IPS DF 19.7 (cell line): ENCODE measurements around the gene EMP2.
"Not testable (repeated sequence)": the region's sequence is repeated elsewhere in the genome, so short reads cannot be mapped to it uniquely, and the experiment has no call there.

Source experiments
- DNase-seq: peaks from one replicate; pipeline ENCODE4 v3.0.0-alpha.2; 2013; ENCODE audit warnings: low read depth, low spot score

The EMP2 gene

DNA sequence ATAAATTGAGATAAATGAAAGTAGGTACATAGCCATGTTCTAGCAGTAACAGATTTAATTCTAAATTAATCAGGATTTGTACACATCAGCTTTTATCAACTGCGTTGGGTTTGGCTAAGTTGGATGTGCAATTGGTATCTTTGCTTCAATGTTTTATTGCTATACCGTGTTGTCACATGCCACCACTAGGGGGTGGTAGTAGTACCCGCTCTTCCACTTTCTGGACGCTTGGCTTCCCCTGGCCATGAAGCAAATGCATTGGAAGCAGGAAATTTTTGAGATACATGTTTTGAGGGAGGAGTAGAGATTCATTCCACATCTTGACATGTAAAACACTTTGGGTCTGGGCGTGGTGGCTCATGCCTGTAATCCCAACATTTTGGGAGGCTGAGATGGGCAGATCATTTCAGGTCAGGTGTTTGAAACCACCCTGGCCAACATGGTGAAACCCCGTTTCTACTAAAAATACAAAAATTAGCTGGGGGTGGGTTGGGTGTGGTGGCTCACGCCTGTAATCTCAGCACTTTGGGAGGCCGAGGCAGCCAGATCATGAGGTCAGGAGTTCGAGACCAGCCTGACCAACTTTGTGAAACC lies 58.6 kb downstream of the EMP2 start:
- no peak for DNase-seq

DNA sequence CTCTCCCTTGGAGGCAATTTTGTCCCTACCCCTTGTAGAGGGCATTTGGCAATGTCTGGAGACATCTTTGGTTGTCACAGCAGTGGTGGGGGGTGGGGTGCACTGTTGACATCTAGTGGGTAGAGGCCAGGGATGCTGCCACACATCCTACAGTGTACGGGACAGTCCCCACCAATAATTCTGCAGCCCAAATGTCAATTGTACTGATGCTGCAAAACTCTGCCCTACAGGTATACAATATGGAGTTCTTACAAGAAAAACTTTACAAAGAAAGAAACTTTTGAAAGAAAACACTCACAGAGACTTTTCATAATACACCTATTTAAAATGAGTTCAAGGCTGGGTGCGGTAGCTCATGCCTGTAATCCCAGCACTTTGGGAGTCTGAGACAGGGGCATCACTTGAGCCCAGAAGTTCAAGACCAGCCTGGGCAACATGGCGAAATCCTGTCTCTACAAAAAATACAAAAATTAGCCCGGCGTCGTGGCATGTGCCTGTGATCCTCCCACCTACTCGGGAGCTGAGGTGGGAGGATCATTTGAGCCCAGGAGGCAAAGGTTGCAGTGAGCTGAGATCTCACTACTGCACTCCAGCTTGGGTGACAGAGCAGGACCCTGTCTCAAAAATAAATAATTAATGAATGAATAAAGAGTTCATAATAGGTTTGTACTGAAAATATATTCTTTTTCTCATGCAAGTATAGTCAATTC lies 59.4 kb downstream of the EMP2 start:
- DNase-seq: no peak

DNA sequence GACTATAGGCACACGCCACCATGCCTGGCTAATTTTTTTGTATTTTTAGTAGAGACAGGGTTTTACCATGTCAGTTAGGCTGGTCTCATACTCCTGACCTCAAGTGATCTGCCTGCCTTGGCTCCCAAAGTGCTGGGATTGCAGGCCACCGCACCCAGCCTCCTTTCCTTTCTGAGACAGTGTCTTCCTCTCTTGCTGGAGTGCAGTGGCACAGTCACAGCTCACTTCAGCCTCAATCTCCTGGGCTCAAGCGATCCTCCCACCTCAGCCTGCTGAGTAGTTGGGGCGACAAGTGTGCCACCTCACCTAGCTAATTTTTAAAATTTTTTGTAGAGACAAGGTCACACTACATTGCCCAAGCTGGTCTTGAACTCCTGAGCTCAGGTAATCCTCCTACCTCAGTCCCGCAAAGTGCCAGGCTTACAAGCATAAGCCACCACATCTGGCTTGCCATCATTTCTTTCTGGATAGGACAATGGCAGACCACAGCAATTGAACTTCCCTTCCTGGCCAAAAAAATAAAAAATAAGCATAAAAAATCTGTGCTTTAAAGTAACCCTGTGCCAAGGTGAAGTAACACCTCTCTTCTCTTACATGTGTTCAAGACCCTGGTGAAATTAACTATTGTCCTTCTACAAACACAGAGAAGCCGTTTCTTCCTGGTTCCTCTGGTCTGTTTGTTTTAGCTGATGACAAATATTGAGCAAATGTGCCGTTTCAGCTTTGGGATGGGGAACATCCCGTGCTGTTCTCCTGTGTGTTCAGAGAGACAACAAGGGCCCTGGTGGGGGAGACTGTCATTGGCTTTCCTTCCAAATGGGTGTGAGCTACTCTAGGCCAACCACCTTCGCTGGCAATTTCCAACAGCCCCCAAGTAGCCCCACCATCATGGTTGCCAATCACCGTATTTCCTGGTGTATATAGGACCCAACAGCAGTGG lies 60.2 kb downstream of the EMP2 start:
- no peak for DNase-seq

DNA sequence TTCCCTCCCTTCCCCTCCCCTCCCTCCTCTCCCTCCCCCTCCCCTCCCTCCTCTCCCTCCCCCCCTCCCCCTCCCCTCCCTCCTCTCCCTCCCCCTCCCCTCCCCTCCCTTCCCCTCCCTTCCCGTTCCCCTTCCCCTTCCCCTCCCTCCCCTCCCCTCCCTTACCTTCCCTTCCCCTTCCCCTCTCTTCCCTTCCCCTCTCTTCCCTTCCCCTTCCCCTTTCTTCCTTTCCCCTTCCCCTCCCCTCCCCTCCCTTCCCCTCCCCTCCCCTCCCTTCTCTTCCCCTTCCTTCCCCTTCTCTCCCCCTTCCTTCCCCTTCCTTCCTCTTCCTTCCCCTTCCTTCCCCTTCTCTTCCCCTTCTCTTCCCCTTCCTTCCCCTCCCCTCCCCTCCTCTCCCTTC lies 61.1 kb downstream of the EMP2 start:
- no peak for DNase-seq

DNA sequence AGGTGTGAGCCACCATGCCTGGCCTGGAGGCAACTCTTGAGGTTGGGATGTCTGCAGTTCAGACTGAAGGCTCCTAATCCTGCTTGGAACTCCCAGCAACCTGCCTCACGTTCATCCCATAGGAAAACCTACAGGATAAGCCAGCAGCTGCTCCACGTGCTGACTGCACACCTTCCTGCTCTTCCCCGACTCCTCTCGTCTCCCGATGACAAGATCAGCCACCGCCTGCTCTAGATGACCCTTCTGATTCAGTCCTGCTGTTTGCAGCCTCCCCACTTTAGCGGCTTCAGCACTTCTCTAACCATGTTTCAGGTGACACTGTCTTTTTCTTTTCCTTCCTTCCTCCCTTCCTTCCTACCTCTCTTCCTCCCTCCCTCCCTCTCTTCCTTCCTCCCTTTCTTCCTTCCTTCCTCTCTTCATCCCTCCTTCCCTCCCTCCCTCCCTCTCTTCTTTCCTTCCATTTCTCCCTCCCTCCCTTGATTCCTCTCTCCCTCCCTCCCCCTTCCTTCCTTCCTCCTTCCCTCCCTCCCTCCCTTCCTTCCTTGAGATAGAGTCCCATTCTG lies 61.8 kb downstream of the EMP2 start:
- DNase-seq: no peak

DNA sequence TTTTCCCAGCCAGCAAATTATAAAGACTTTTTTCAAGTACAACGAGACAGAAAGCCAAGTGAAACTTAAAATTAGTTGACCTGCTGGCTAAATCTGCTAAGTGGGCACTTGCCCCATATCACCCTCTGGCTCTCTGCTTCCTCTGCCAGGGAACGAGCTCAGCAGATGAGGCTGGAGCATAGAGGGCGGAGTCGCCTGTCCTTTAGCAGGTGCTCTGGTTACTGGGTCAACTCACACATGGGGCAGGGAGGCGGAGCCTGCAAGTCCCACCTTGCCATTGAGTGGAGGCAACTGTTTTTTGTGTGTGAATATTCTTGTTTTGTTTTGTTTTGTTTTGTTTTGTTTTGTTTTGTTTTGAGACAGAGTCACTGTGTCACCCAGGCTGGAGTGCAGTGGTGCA lies 62.5 kb downstream of the EMP2 start:
- DNase-seq: no peak

DNA sequence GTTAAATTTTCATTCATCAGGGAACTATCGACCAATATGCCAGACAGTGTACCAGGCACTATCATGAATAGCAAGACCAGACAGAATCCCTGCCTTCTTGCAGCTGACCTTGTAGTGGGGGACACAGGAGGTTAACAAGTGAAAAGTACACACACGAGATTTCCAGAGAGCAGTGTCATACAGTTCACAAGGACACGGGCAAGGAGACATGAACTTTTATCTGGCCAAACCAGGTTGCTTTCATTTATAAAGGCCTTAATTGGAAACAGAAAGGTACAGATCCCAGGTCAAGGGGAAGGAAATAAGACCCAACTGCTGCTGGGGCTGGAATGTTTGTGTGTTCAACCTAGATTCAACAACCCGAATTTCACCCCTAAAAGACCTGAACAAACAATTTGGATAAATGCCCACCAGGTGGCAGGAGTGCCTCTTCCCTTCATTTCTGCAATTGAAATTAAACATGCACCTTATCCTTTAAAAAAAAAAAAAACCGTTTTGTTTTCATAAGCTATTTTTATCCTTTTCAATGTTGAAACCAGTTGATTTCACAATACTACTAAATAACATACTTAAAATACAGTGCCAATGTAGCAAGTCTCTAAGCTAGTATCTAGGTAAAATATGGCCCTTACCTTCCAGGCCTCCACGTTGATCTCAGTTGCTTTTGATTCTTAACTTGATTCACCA lies 65.9 kb downstream of the EMP2 start:
- DNase-seq: no peak

DNA sequence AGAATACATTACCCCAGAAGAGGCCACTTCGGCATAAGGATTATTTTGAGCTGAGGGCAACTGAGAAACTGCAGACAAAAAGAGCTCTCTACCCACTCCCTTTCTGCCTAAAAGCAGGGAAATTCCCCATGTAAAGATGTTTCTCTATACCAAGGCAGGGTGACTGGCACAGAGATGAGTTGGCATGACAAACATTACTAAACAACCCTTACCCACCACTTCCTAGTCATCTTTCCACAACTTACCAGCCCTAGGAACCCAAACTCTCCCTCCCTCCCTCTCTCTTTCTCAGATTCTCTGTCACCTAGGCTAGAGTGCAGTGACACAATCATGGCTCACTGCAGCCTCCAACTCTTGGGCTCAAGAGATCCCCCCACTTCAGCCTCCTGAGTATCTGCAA lies 68.6 kb downstream of the EMP2 start:
- DNase-seq: no peak

DNA sequence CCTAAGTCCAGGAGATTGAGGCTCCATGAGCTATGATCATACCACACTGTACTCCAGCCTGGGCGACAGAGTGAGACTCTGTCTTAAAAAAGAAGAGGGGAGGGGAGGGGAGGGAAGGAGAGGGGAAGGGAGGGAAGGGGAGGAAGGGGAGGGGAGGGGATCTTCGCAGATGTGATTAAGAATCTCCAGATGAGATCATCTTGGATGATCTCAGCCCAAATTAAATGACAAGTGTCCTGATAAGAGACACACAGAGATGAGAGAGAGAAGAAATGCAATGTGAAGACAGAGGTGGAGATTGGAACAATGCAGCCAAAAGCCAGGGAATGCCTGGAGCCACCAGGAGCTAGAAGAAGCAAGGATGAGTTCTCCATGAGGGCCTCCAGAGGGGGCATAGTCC lies 70.1 kb downstream of the EMP2 start:
- DNase-seq: no peak

DNA sequence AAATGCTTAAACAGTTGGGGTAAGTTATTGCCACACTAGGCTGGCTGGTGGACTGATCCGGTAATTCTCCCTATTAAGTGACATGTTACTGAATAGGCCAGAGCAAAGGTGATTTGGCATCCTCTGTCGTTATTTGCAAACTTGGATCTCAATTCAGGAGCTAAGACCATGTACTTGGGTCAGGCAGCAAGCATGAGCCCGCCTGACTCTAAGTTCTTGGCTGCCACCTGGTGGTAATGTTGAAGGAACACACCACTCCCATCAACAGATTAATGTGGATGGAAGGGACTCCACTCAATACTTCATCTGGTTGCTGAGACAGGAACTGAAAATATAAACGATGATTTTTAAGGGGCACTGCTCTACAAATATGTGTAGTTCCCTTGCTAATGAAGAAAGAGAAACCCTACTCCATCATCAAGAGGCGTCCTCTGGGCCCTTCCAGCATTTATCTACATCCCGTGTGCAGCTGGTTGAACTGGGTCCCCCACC lies 70.8 kb downstream of the EMP2 start:
- peak; percentile 63 for DNase-seq

DNA sequence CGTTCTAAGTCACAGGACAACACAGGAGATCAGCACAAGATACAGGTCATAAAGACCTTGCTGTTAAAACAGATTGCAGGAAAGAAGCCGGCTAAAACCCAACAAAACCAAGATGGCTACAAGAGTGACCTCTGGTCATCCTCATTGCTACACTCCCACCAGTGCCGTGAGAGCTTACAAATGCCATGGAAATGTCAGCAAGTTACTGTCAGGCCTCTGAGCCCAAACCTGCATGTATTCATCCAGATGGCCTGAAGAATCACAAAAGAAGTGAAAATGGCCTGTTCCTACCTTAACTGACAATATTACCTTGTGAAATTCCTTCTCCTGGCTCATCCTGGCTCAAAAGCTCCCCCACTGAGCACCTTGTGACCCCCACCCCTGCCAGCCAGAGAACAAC lies 75.1 kb downstream of the EMP2 start:
- DNase-seq: not testable (repeated sequence)

DNA sequence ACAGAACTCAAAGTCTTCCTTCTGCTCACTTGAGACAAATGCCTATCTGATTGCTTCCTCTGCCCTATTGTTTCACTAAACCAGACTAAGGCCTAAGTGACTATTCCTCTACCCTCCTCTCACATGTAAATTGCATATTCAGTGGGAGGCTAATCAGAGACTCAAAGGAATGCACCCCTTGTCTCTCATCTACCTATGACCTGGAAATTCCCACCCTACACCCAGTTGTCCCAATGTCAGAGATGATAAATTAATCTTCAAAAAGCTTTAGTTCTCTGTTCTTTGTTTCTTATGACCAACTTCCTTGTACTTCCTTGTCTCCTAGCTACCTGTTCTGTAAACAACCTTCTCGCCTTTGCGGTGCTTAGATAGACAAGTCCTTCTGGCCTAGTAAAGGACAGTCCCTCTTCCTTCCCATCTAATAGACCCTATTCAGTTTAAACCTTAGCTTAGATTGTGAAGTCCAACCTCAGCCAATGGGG lies 76.0 kb downstream of the EMP2 start:
- DNase-seq: peak; percentile 68

DNA sequence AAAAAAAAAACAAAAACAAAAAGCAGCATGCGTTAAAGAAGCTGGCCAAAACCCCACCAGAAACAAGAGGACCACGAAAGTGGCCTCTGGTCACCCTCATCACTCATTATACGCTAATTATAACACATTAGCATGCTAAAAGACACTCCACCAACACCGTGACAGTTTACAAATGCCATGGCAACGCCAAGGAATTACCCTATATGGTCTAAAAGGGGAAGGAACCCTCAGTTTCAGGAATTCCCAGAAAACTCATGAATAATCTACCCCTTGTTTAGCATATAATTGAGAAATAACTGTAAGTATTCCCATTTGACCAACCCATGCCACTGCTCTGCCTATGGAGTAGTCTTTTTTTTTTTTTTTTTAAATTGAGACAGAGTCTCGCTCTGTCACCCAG lies 77.6 kb downstream of the EMP2 start:
- no peak for DNase-seq

DNA sequence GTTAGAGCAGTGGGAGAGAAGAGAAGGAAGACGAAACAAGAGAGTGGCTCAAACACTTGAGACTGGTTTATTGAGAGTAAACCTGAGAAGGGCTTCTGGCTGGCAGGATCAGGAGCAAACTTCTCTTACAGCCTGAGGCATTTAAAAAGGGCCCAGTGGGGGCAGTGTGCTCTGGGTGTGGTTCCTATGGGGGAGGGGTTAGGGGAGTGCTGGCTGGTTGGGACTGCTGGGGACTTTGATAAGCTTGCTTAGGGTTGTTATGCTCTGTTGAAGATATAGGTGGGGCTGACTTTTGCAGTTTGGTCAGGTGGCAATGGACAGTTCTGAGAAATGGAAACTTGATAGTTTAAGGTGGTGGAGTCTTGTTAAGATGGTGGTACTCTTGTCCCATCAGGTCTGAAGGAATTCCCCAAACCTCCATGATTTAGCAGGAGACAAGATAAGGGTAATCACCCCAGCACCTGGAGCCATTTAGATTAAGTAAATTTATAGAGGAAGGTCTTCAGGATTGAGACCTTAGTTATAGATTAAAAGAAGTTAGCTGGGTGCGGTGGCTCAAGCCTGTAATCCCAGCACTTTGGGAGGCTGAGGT lies 79.3 kb downstream of the EMP2 start:
- no peak for DNase-seq

DNA sequence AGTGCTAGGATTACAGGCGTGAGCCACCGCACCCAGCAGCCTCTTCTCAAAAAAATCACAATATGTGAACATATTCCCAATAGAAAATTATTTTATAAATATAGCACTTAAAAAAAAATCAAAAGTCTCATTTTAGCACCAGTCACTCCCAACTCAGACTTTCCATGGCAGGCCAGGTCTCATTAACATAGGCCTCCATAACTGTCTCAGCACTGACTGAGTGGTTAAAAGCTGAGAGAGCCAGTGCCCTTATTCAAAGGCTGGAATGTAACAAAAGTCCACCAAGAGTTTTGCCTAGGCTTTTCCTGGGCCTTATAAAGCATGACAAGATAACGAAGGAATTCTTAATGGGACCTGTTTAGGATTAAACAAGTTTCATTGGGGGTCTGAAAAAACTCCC lies 79.8 kb downstream of the EMP2 start:
- no peak for DNase-seq

DNA sequence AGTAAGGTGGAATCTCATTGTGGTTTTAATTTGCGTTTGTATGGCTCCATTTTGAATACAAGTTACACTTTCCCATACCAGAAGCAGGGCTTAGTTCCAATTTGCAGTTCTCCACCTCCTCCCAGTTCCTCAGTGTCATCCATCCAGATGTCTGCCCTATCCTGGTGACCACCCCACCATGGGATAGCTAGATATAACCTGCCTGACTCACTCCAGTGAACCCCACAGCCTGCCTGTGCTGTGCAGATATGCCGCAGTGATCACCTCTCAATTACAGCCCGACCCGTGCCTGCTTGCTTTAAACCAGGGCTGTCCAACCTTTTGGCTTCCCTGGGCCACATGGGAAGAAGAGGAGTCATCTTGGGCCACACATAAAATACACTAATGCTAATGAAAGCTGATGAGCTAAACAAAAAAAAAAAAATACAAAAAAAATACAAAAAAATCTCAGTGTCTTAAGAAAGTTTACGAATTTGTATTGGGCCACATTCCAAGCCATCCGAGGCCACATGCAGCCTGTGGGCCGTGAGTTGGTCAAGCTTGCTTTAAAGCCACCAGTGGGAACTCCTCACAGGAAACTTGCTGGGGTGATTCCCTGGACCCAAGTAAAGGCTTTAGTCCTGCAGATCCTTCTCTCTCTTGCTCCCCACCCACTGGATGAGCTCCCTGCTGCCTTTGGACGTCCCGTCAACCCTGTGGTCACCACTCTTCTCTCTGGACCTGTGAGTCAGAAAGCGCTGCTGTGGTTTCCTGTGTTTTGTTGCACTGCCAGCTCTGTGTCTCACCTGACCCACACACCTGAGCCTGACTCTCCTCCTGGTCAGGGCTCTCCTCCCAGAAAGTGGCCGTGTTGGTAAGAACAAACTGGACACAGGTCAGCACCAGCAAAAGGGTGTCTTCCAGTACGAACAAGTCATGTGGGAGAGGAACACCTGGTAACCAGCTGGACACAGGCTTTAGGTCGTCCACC lies 83.0 kb downstream of the EMP2 start:
- no peak for DNase-seq

DNA sequence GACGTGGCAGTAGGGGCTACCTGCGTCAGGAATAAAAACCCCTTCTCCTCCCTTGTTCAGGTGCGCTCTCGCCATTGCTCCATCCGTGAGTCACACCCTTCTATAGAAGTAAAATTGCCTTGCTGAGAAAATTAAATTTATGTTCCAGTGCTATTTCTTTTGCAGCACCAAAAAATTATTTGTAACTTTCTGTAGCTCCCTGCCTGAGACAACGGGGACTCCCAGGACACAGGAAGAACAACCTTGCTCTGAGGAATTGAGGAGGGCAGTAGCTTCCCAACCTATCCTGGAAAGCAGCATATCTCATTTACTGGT lies 85.4 kb downstream of the EMP2 start:
- no peak for DNase-seq

DNA sequence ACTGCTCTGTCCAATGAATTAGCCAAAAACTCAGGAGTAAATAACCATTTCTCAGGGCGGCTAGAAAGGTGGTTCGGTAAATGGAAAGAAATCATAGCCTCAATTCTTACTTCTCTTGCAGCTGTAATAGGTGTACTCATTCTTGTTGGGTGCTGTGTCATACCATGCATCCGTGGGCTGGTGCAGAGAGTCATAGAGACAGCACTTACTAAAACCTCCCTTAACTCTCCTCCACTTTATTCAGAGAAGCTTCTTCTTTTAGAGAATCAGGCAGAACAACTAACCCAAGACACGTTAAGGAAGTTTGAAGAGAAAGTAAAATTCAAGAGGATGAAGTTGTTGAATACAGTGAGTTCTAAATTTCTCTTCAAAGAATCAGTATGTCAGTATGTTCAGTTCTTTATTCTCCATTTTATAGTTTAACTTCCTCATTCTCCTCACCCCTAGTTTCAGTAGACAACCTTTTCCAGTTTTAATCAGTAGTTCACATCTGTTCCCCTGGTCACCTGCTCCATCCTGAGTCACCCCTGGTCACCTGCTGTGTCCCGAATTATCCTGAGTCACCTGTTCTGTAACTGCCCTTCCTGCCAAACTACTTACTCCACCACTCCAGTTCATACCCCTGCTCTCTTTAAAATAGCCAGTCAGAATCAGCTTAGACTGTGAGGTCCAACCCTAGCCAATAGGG lies 85.9 kb downstream of the EMP2 start:
- DNase-seq: no peak

DNA sequence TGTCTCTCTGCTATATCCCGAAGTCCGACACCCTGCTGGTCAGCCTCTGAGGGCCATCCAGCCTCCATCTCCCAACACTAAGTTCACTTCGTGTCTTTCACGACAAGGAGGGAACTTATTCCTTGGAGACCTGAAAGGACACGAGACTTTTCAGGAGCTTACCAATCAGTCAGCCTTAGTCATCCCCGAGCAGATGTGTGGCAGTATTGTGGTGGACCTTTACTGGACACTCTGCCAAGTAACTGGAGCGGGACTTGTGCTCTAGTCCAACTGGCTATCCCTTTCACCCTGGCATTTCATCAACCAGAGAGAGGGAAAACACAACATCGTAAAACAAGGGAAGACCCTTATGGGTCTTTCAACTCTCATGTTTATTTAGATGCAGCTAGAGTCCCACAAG lies 87.1 kb downstream of the EMP2 start:
- DNase-seq: no peak
